Mesenteric fat pad (tissue), 1 donor: ENCODE data around the gene FAM50B. TPM values are rescaled to one million over a fixed set of nuclear protein-coding genes. Genes with fewer than 3 reads are reported as not detected.

Experiments used
- DNase-seq: peaks from one replicate; pipeline ENCODE4 v3.0.0-alpha.2; 2020; ENCODE audit warnings: low spot score
- total RNA-seq: library from RNA; stranded (reverse); fragmentation: NEBNext Ultra II Directional; extraction: Animal tissue kit (Norgen Biotek cat#: 25700); gene quantifications from one replicate; pipeline ENCODE4 v1.2.1, GENCODE V29; 2021
- donor health status: DM: yes; HTN: yes; CAD: no.

Gene FAM50B
- total RNA-seq, 1 donor from 2014 or later, result 6.1 TPM

DNA sequence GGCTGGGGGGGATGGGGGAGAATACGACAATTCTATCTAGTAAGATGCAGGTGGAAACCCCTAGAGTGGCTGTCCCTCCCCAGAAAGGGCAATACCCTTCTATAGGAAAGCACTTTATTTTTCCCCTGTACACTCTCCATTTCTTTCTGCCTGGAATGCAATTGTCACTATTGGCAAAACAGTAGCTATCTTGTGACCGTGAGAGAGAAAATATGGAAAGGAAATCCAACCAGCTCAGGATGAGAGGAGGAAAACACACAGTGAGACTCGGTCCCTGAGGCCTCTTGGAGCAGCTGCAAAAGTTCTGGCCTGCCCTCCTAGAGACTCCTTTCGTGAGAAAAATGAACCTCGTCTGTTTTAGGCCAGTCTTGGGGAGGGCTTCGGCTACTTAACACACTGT lies 43.4 kb downstream of the FAM50B start:
- DNase-seq, result no peak

DNA sequence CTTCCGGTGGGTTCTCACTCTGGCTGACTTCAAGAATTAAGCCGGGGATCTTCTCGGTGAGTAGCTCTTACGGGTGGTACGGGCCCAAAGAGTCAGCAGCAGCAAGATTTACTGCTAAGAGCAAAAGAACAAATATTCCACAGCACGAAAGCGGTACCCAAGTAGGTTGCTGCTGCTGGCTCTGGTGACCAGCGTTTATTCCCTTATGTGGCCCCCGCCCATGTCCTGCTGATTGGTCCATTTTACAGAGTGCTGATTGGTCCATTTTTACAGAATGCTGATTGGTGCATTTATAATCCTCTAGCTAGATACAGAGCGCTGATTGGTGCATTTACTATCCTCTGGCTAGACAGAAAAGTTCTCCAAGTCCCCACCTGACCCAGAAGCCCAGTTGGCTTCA lies 44.3 kb downstream of the FAM50B start:
- no peak for DNase-seq

DNA sequence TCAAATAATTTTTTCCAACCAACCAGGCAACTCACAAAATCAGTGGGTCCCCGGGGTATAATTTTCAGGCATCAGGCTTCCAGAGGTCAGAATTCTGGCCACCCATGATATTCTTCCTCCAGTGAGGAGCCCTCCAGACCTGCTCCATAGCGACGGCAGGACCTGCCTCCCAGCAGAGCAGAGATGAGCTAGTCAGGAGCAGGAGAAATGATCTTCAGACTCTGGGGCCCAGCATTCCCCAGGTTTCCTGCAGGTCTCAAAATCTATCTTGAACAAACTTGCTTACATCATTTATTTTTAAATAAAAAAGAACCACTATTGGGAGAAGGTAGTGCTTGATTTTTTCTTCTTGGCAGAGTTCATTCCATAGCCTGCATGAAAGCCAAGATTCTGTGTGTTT lies 44.7 kb downstream of the FAM50B start:
- DNase-seq, result no peak

DNA sequence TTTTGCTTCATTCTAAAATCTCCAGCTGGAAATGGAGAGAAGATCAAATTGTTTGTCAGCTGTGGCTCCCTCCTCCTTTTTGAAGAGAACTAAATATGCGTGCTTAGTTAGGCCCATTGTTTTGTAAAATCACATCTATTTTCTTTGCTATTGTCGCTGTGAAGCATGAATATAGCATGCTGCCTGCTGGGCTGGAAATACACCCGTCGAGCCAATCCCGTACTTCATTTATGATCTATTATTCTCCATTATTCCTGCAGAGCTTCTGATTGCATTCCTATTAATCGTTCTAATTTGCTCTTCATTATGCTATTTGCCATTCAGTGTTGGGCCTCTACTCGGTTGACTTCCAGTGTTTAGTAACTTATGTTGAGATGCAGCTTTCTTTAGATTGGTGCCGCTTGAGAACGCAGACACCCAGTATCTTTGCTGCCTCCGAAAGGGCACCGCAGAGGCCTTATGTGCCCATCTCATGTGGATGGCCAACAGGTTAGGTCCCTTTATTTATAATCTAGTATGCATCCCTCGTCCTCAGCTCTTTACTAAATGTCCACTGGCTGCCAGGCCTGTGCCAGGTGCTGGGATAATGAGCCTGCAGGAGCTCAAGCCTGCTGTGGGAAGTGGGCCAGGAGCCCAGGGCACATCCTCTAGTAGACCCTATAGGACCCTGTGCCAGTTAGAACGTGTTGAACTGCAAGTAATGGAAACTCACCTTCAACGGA lies 45.6 kb downstream of the FAM50B start:
- no peak for DNase-seq

DNA sequence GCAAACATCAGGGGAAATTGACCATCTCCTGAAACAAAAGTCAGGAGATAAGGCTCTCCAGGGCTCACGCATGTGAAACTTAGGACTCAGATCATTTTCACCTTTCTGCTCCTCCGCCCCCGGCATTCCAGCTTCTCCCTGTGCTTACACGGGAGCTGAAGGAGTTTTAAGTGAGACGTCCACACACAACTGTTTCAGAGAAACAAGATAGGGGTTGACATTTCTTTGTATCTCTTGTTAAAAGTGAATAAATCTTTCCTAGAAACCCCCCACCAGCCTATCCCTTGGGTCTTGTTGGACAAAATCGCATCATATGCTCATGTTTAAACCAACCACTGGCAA lies 46.1 kb downstream of the FAM50B start:
- DNase-seq, result no peak

DNA sequence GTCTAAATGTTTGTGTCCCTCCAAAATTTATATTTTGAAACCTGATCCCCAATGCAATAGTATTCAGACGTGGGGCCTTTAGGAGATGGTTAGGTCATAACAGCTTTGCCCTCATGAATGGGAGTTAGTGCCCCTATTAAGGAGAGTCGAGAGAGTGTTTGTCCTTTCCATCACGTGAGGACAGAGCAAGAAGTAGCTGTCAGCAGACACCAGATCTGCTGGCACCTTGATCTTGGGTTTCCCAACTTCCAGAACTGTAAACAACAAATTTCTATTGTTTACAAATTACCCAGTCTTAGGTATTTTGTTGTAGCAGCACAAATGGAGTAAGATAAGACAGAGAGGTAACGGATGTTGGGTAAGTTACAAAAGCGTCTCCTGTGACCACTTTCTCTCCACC lies 46.6 kb downstream of the FAM50B start:
- no peak for DNase-seq

DNA sequence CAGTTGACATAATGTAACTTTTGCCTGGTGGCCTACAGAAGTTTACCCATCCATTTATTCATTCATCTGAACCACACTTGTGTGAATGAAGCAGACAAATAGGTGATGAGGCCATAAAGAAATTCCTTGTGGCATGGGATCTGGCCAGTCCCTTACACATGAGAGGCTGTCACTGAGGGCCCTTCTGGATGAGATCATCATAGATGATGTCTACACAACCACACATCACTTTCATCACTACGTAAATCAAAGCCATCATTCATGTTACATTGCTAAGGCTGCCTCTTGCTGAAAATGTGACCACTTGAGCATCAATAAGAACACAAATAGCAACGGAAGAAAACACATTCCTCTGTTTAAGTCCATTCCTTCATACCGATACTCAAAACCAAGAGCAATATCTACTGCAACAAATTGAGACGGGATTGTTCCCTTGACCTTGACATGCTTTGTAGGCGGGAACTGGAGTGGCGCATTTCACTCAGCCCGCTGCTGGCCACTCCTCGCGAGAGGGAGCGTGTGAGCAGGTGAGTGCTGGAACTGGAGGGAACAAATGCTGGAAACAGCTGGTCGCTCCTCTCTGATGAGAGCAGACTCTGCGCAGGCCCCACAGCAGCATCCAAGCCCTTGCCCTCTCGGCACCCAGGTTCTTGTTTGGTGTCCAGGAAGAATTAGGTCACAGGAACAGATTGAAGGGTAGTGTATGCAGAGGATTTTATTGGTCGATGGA lies 49.3 kb downstream of the FAM50B start:
- no peak for DNase-seq

DNA sequence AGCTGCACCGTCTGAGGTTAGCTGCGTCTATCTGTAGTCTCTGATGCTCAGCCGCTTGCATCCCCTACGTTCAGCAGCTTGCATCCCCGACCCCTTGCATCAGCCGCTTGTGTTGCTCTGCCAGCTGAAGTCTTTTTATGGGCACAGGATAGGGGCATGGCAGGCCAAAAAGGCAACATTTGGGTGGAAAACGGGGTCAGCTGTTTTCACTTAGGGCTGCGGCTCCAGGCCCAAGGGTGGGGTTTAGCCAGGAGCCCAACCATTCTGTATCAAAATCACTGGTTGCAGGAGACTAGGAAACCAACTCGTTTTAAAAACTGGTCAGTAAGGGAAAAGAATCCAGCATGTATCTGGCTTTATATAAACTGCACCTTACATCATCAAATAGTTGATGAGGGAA lies 49.9 kb downstream of the FAM50B start:
- no peak for DNase-seq

DNA sequence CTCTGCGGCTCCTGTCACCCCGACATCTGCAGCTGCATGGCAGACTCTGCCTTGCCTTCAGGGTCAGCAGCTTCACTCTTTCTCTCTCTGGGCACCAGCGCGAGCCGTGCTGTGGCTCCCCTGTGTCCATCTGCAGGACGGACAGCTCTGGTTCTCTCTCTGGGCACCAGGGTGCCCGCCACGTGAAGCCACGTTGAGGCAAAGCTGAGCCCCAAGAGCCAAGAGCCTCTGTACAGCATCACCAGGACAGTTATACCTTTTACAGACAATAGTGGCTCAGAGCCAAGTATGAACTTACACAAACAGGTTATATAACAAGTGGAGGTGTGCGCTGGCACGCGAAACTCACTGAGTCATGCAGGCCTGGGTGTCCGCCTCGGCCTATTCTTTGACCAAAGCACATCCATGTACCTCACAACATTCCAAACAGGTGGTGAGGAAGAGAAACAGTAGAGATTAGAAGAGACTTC lies 50.8 kb downstream of the FAM50B start:
- DNase-seq, result no peak

Other genes starting within 250 kb of the FAM50B start
- gene PXDC1, start 97.7 kb upstream of the FAM50B start, total RNA-seq, result 133 TPM
- not detected for gene FAM217A, start 229.8 kb downstream of the FAM50B start, total RNA-seq